Endothelial cell of umbilical vein (primary cell): ENCODE results near the gene SCAF8. TPM values are rescaled to one million over a fixed set of nuclear protein-coding genes. Genes with fewer than 3 reads are reported as not detected.

Experiments
- BruUV-seq: library from RNA; stranded (reverse); fragments of 400-500 nt; replicated peaks from 2 replicates; lab custom pipeline; 2021; lab: Mats Ljungman, UMichigan
- CTCF ChIA-PET: fragments of 300-600, 350-600 bp; sonication (Branson Sonifier 250); formaldehyde crosslinking; loops from one replicate; lab custom pipeline; 2021; ENCODE audit warnings: antibody characterized with exemption, inconsistent platforms; lab: Charles Lee
- POLR2A ChIA-PET: fragments of 300-600, 350-600 bp; sonication (Branson Sonifier 250); formaldehyde crosslinking; loops from one replicate; lab custom pipeline; 2021; ENCODE audit warnings: antibody characterized with exemption, inconsistent platforms; lab: Charles Lee
- DNase-seq: peaks from one replicate; pipeline ENCODE4 v3.0.0-alpha.2; 2011; ENCODE audit warnings: low read depth, low spot score
- FAIRE-seq: peaks from 2 replicates; lab custom pipeline; 2011; peaks lifted over from hg19 to GRCh38; lab: Jason Lieb, UNC
- H2AFZ ChIP-seq: 2 replicates; pipeline ENCODE4 v1.6.0; 2012; ENCODE audit warnings: low read depth, low read length, control low read depth, inconsistent platforms
- H3K27ac ChIP-seq: 2 replicates; pipeline ENCODE4 v1.5.1; 2011; ENCODE audit warnings: low read depth, mild to moderate bottlenecking, control low read depth, low read length, moderate library complexity; ENCODE audit not compliant: insufficient read depth
- H3K27me3 ChIP-seq, 2 experiments: 2 replicates each; pipeline versions ENCODE4 v1.6.0 to v1.6.1; 2011; ENCODE audit warnings: low read length in 2 of 2, mixed read lengths in 1 of 2; ENCODE audit not compliant: control insufficient read depth in 2 of 2, insufficient read depth in 2 of 2
- H3K36me3 ChIP-seq, 2 experiments: 2 replicates in 1 of 2; 3 replicates in 1 of 2; pipeline ENCODE4 v1.5.1; 2011; ENCODE audit warnings: low read length in 2 of 2, mild to moderate bottlenecking in 1 of 2, moderate library complexity in 1 of 2; ENCODE audit not compliant: control insufficient read depth in 2 of 2, insufficient read depth in 2 of 2; ENCODE audit errors: extremely low read depth in 1 of 2
- H3K4me1 ChIP-seq: 3 replicates; pipeline ENCODE4 v1.5.1; 2011; ENCODE audit warnings: mild to moderate bottlenecking, low read length; ENCODE audit not compliant: control insufficient read depth, insufficient read depth; ENCODE audit errors: extremely low read depth
- H3K4me2 ChIP-seq: 2 replicates; pipeline ENCODE4 v1.6.1; 2011; ENCODE audit warnings: low read length, control low read depth, mixed read lengths; ENCODE audit not compliant: insufficient read depth
- H3K4me3 ChIP-seq, 3 experiments: fragments of 200-600 bp in 1 of 3; sonication (generic), shearing (Covaris generic) in 1 of 3; replicated peaks in 1 of 3; 2 replicates each; pipeline ENCODE4 v1.5.1; 2011 to 2016; ENCODE audit warnings: control low read depth in 3 of 3, low read length in 3 of 3, mild to moderate bottlenecking in 2 of 3, inconsistent platforms in 1 of 3, low read depth in 1 of 3, moderate library complexity in 1 of 3; ENCODE audit not compliant: insufficient read depth in 1 of 3
- H3K79me2 ChIP-seq: 2 replicates; pipeline ENCODE4 v1.6.0; 2012; ENCODE audit warnings: low read length, inconsistent platforms; ENCODE audit not compliant: control insufficient read depth, insufficient read depth
- H3K9ac ChIP-seq: replicated peaks from 2 replicates; pipeline ENCODE3; 2011; ENCODE audit warnings: low read length, control low read depth; ENCODE audit not compliant: insufficient read depth; ENCODE audit errors: extremely low read depth
- H3K9me1 ChIP-seq: replicated peaks from 3 replicates; pipeline ENCODE4 v1.6.0; 2011; ENCODE audit warnings: mild to moderate bottlenecking, low read length; ENCODE audit not compliant: control insufficient read depth, insufficient read depth; ENCODE audit errors: extremely low read depth
- H3K9me3 ChIP-seq: replicated peaks from 2 replicates; pipeline ENCODE4 v1.5.1; 2012; ENCODE audit warnings: low read length, inconsistent platforms; ENCODE audit not compliant: control insufficient read depth, insufficient read depth
- H4K20me1 ChIP-seq: replicated peaks from 2 replicates; pipeline ENCODE3; 2011; ENCODE audit warnings: mild to moderate bottlenecking, low read length; ENCODE audit not compliant: control insufficient read depth, insufficient read depth; ENCODE audit errors: extremely low read depth
- EZH2 ChIP-seq: IDR thresholded peaks from 2 replicates; pipeline ENCODE4 v1.6.1; 2012; ENCODE audit warnings: borderline replicate concordance, low read depth, mild to moderate bottlenecking, moderate library complexity, low read length, inconsistent platforms; ENCODE audit not compliant: severe bottlenecking
- FOS ChIP-seq: IDR thresholded peaks from 2 replicates; pipeline ENCODE4 v1.6.1; 2011; ENCODE audit warnings: mild to moderate bottlenecking, low read length, moderate library complexity, borderline replicate concordance; ENCODE audit not compliant: insufficient read depth
- GATA2 ChIP-seq: IDR thresholded peaks from 2 replicates; pipeline ENCODE4 v1.7.0; 2011; ENCODE audit warnings: low read depth, mild to moderate bottlenecking, moderate library complexity, mixed read lengths, low read length; ENCODE audit not compliant: insufficient read length, insufficient read depth
- JUN ChIP-seq: IDR thresholded peaks from 2 replicates; pipeline ENCODE4 v1.6.1; 2011; ENCODE audit warnings: borderline replicate concordance, low read depth; ENCODE audit not compliant: insufficient read length, insufficient read depth
- MYC ChIP-seq: IDR thresholded peaks from one replicate; pipeline ENCODE4 v1.6.1; 2011; ENCODE audit warnings: mild to moderate bottlenecking, low read depth, low read length
- POLR2A ChIP-seq: IDR thresholded peaks from 2 replicates; pipeline ENCODE4 v1.6.1; 2012; ENCODE audit warnings: low read depth, mild to moderate bottlenecking, control low read depth, low read length
- POLR2AphosphoS5 ChIP-seq: IDR thresholded peaks from 2 replicates; pipeline ENCODE4 v1.6.1; 2012; ENCODE audit warnings: low read depth, mild to moderate bottlenecking, control low read depth, low read length, moderate library complexity; ENCODE audit not compliant: insufficient read depth
- dilution Hi-C: fragments of 300-500 bp; cut with MboI; formaldehyde crosslinking; loops from one replicate; pipeline ENCODE4 v1.15.0; 2019; ENCODE audit warnings: low sequenced_read_pairs; ENCODE audit not compliant: extremely low pct_ligation_motif_present
- intact Hi-C: fragments of 100-400 bp; cut with micrococcal nuclease; formaldehyde crosslinking; loops from one replicate; pipeline ENCODE4 v1.10.0; 2022
- polyA plus RNA-seq, 4 experiments: library from polyadenylated mRNA; depleted of rRNA in 3 of 4; stranded (reverse) in 3 of 4; unstranded in 1 of 4; fragments of >200 nt; gene quantifications; 2 replicates each; pipeline versions ENCODE4 v1.2.1 to v1.2.3, GENCODE V29; 2011 to 2012; ENCODE audit warnings: missing spikeins in 1 of 4
- total RNA-seq: library from RNA; stranded (reverse); gene quantifications from 2 replicates; pipeline ENCODE4 v1.2.3, GENCODE V29; 2021
- TF ChIP-seq, protein P1 (sequence below): IDR thresholded peaks from 2 replicates; pipeline ENCODE4 v1.6.1; 2011; ENCODE audit not compliant: insufficient read depth, insufficient read length
- TF ChIP-seq, protein P2 (sequence below), 2 donors: IDR thresholded peaks; 1 replicate in 1 of 2; 2 replicates in 1 of 2; pipeline ENCODE4 v1.5.1; 2011; ENCODE audit warnings: low read length in 2 of 2, mild to moderate bottlenecking in 2 of 2, moderate library complexity in 2 of 2, control low read depth in 1 of 2, inconsistent platforms in 1 of 2, low read depth in 1 of 2; ENCODE audit not compliant: insufficient read depth in 1 of 2; ENCODE audit errors: extremely low read depth in 1 of 2

Gene SCAF8
- total and polyA plus RNA-seq, 2 donors (not counting 3 experiments of a cell fraction or from before 2014, with no cell fraction given) = 11.7 to 37.8 TPM

DNA sequence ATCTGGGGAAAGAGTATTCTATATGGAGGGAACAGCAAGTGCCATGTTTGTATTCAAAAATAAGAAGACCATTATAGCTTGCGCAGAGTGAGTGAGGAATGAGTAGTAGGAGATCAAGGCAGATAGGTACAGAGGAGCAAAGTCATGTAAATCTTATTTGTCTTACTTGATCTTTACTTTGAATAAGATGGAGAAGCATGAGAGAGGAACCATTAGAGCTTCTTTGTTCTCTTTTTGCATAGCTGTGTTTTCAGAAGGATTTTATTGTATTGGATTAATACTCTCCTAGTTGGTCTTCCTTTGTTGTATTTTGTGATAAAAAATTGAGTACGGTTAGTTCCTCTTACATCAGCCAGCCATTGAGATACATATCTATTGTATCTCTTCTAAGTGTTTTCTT is 88.4 kb downstream of the SCAF8 start:
- dilution Hi-C loops (no loop called here), intact Hi-C loops (loop anchor here (2.0 kb wide), 1 partner anchor 45 kb away; no protein-coding TSS in a partner anchor)
- DNase-seq (no peak), FAIRE-seq (no peak)
- Histone ChIP-seq H2AFZ (no peak overlapping the region), H4K20me1 (no peaks in the 10 kb centered on the region), H3K27me3 (no peaks in the 10 kb centered on the region), H3K9ac (no peak overlapping the region), H3K79me2 (peaks cover 4% of the 10 kb centered on the region), H3K4me2 (no peak overlapping the region), H3K36me3 (peaks cover 0 to 9% of the 10 kb centered on the region in 2 experiments), H3K27ac (no peak overlapping the region), H3K9me3 (no peaks in the 10 kb centered on the region), H3K4me3 (no peak overlapping the region), H3K4me1 (peaks cover 13% of the 10 kb centered on the region), H3K9me1 (no peaks in the 10 kb centered on the region)
- no TSS peak for BruUV-seq
- ChIA-PET POLR2A (no interaction called here), CTCF (interaction anchor here (0.8 to 1.4 kb wide), 2 partner anchors 10 to 146 kb away, joined by 3 to 7 read pairs; no protein-coding TSS in a partner anchor)
- no peak for TF ChIP-seq POLR2AphosphoS5
- no peak for TF ChIP-seq POLR2A
- no peak for TF ChIP-seq MYC
- no peak for TF ChIP-seq GATA2
- no peak for TF ChIP-seq FOS
- no peak for TF ChIP-seq EZH2
- TF ChIP-seq, protein P1, sequence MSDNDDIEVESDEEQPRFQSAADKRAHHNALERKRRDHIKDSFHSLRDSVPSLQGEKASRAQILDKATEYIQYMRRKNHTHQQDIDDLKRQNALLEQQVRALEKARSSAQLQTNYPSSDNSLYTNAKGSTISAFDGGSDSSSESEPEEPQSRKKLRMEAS = no peak
- TF ChIP-seq, protein P2, sequence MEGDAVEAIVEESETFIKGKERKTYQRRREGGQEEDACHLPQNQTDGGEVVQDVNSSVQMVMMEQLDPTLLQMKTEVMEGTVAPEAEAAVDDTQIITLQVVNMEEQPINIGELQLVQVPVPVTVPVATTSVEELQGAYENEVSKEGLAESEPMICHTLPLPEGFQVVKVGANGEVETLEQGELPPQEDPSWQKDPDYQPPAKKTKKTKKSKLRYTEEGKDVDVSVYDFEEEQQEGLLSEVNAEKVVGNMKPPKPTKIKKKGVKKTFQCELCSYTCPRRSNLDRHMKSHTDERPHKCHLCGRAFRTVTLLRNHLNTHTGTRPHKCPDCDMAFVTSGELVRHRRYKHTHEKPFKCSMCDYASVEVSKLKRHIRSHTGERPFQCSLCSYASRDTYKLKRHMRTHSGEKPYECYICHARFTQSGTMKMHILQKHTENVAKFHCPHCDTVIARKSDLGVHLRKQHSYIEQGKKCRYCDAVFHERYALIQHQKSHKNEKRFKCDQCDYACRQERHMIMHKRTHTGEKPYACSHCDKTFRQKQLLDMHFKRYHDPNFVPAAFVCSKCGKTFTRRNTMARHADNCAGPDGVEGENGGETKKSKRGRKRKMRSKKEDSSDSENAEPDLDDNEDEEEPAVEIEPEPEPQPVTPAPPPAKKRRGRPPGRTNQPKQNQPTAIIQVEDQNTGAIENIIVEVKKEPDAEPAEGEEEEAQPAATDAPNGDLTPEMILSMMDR (IDR thresholded peaks at IDR 0.05; ENCODE audit: extremely low read depth in 1 of 2, insufficient read depth in 1 of 2, low read depth in 1 of 2, low read length in 2 of 2) = no peak
- no peak for TF ChIP-seq JUN
